IPS-NIHi11 (cell line): ENCODE results near the gene ATP11A.

Experiments
- DNase-seq: peaks from one replicate; pipeline ENCODE4 v3.0.0; 2012; ENCODE audit warnings: mixed read lengths, low spot score

The ATP11A gene

GRCh38 chr13:112710855-112711527 is 21.2 kb downstream of the ATP11A start:
- no peak for DNase-seq

- DNase-seq = peak; percentile 89
Observed at GRCh38 chr13:112711528-112712265, 21.9 kb downstream of the ATP11A start.

- no peak for DNase-seq
Observed at GRCh38 chr13:112712451-112713207, 22.8 kb downstream of the ATP11A start.

- DNase-seq = no peak
Observed at GRCh38 chr13:112713517-112714253, 23.8 kb downstream of the ATP11A start.

GRCh38 chr13:112714376-112715174 is 24.7 kb downstream of the ATP11A start:
- DNase-seq = no peak

- DNase-seq = no peak
Observed at GRCh38 chr13:112715210-112715609, 25.4 kb downstream of the ATP11A start.

- DNase-seq = no peak
Observed at GRCh38 chr13:112715715-112716460, 26.1 kb downstream of the ATP11A start.

GRCh38 chr13:112716461-112716820 is 26.6 kb downstream of the ATP11A start:
- no peak for DNase-seq

GRCh38 chr13:112716841-112717520 is 27.1 kb downstream of the ATP11A start:
- DNase-seq = no peak

- no peak for DNase-seq
Observed at GRCh38 chr13:112718318-112718717, 28.5 kb downstream of the ATP11A start.

- no peak for DNase-seq
Observed at GRCh38 chr13:112719016-112719415, 29.2 kb downstream of the ATP11A start.

GRCh38 chr13:112719556-112719955 is 29.7 kb downstream of the ATP11A start:
- no peak for DNase-seq

- DNase-seq = no peak
Observed at GRCh38 chr13:112720251-112720650, 30.4 kb downstream of the ATP11A start.

GRCh38 chr13:112720814-112721197 is 31.0 kb downstream of the ATP11A start:
- no peak for DNase-seq

- no peak for DNase-seq
Observed at GRCh38 chr13:112721198-112722104, 31.6 kb downstream of the ATP11A start.

- peak; percentile 47 for DNase-seq
Observed at GRCh38 chr13:112722433-112723263, 32.8 kb downstream of the ATP11A start.

GRCh38 chr13:112723771-112724170 is 33.9 kb downstream of the ATP11A start:
- no peak for DNase-seq

- no peak for DNase-seq
Observed at GRCh38 chr13:112724788-112725345, 35.0 kb downstream of the ATP11A start.
